ENCODE measurements around the gene PFN3. TPM values are rescaled to one million over a fixed set of nuclear protein-coding genes. Genes with fewer than 3 reads are reported as not detected.

Gene PFN3
- total RNA-seq, 2 experiments from 2014 or later = not detected

DNA sequence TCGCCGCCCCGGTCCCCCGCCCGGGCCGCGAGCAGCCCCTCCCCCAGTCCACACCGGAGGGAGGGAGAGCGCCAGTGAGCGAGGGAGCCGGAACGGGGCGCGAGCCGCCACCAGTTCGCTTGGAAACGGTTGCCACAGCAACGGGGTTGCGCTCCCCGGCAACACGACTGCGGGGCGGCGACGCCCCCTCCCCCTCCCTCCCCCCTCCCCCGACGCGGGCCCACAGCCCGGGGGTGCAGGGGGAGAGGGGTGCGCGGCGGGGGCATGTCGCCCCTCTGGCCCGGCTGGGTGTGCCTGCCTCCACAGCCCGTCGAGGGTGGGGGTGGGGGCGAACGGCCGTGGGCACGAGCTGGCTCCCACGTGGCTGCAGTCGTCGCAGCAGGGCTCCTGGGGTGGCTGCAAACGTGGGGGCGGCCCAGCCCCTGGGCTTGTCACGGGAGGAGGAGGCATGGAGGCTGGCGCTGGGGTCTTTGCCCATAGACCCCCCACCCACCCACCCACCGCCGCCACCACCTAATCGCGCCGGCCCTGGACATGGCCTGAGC lies 46.7 kb upstream of the PFN3 start:
- Histone ChIP-seq H3K36me3 (ENCODE audit: insufficient read depth, low read length) (peaks cover 10% of the 10 kb centered on the region; the same call in 1 of the 2 replicates), H4K20me1 (ENCODE audit: insufficient read depth, low read length) (0 out of 2 replicates have a peak, but pooled peaks cover 9% of the 10 kb centered on the region), H3K4me2 (ENCODE audit: low read length) (peak overlapping the region; percentile 75), H3K9me3 (ENCODE audit: low read length) (no peaks in the 10 kb centered on the region), H3K9me2 (ENCODE audit: insufficient read depth, low read length) (no peaks in the 10 kb centered on the region), H3K4me3 (ENCODE audit: low read depth, low read length, poor library complexity, severe bottlenecking) (peak overlapping the region; percentile 72), H3K27ac (ENCODE audit: low read depth, low read length, poor library complexity, severe bottlenecking) (no peak overlapping the region), H3K79me2 (ENCODE audit: insufficient read depth, low read depth, low read length) (no peaks in the 10 kb centered on the region), H2AFZ (ENCODE audit: low read length) (no peak overlapping the region), H3K4me1 (ENCODE audit: insufficient read depth, low read length, poor library complexity, severe bottlenecking) (peaks cover 47% of the 10 kb centered on the region)
- CTCF ChIA-PET (ENCODE audit: unreplicated experiment) = interaction anchor here (0.6 kb wide), 2 partner anchors 39 to 58 kb away, joined by 3 read pairs; no protein-coding TSS in a partner anchor
- DNase-seq (ENCODE audit: low spot score) = peak; percentile 65
- BruUV-seq (replicated peaks) = no TSS peak
- intact Hi-C loops (cut with micrococcal nuclease; ENCODE audit: unreplicated experiment) = no loop called here
- POLR2A ChIA-PET = interaction anchor here (1.0 to 1.3 kb wide), 2 partner anchors 20 to 43 kb away, joined by 3 to 5 read pairs; no protein-coding TSS in a partner anchor
- TF ChIP-seq, protein P1, sequence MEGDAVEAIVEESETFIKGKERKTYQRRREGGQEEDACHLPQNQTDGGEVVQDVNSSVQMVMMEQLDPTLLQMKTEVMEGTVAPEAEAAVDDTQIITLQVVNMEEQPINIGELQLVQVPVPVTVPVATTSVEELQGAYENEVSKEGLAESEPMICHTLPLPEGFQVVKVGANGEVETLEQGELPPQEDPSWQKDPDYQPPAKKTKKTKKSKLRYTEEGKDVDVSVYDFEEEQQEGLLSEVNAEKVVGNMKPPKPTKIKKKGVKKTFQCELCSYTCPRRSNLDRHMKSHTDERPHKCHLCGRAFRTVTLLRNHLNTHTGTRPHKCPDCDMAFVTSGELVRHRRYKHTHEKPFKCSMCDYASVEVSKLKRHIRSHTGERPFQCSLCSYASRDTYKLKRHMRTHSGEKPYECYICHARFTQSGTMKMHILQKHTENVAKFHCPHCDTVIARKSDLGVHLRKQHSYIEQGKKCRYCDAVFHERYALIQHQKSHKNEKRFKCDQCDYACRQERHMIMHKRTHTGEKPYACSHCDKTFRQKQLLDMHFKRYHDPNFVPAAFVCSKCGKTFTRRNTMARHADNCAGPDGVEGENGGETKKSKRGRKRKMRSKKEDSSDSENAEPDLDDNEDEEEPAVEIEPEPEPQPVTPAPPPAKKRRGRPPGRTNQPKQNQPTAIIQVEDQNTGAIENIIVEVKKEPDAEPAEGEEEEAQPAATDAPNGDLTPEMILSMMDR (conservative IDR thresholded peaks at IDR 0.05; ENCODE audit: low read length) = no peak
- TF ChIP-seq EZH2phosphoT487 (IDR thresholded peaks at IDR 0.05; ENCODE audit: borderline replicate concordance, low read depth, low read length) = no peak

DNA sequence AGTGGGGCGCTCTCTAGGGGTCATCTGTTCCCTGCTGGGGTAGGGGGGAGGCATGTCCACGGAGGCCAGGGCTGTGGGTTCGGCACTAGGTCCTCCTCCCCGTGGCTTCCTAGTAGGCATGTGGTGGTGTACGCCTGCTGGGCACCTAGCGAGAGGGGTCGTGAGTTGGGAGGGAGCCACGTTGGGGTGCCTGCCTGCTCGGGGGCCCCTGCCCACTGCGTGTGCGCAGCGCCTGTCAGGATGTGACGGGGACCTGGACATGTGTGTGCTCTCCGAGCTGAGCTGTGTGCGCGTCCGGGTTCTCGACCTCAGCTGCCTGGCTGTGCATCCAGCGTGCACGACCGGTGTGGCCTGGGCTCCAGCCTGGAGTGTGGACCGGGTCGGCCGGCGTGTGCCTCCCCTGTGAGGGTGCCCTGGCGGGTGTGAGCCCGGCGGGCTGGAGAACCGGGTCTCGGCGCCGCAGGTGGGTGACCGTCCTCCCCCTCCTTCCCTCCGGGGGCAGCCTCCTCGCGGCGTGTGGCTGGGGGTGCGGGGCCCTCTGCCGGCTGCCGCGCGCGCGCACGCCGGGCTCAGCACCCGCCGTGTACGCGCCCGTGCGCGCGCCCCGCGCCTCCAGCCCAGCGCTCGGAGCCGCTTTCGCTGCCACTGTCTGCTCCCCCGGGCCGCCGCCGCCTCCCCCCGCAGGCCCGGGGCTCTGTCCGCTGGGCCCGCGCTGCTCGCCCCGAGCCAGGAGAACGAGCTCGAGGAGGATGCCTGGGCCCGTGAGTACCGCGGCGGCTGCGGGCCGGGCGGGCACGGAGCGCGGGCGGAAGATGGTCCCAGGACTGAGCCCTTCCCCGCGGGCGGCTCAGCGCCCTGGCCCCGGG lies 46.0 kb upstream of the PFN3 start, which contains the start of gene PRR7:
PRR7 (plus strand) TSS at position 615 of the 866 bp plus-strand sequence. CDS start 8,254 bp downstream, outside the sequence.
- Histone ChIP-seq H3K27ac (ENCODE audit: low read depth, low read length, poor library complexity, severe bottlenecking) (no peak within 1 kb of the TSS), H3K4me3 (ENCODE audit: low read depth, low read length, poor library complexity, severe bottlenecking) (peak within 1 kb of the TSS; percentile 72), H4K20me1 (ENCODE audit: insufficient read depth, low read length) (0 out of 2 replicates have a peak, but pooled peaks cover 9% of the 10 kb centered on the region), H3K9me2 (ENCODE audit: insufficient read depth, low read length) (no peaks in the 10 kb centered on the region), H3K4me1 (ENCODE audit: insufficient read depth, low read length, poor library complexity, severe bottlenecking) (peaks cover 47% of the 10 kb centered on the region), H2AFZ (ENCODE audit: low read length) (peak within 1 kb of the TSS; percentile 7; the same call in 1 of the 2 replicates), H3K79me2 (ENCODE audit: insufficient read depth, low read depth, low read length) (no peaks in the 10 kb centered on the region), H3K36me3 (ENCODE audit: insufficient read depth, low read length) (peaks cover 17% of the 10 kb centered on the region), H3K4me2 (ENCODE audit: low read length) (peak within 1 kb of the TSS; percentile 75), H3K9me3 (ENCODE audit: low read length) (no peaks in the 10 kb centered on the region)
- ChIA-PET CTCF (ENCODE audit: unreplicated experiment) (interaction anchor here (0.6 to 0.9 kb wide), 5 partner anchors 8 to 57 kb away, joined by 3 read pairs; no protein-coding TSS in a partner anchor), POLR2A (interaction anchor here (0.6 to 1.8 kb wide), 6 partner anchors 11 to 147 kb away, joined by 3 to 10 read pairs (median 4); partner anchors contain the start of gene GRK6)
- DNase-seq (ENCODE audit: low spot score) = peak; percentile 87
- TF ChIP-seq, protein P1 (conservative IDR thresholded peaks at IDR 0.05; ENCODE audit: low read length) = no peak; the same call in 1 of the 2 replicates
- TF ChIP-seq EZH2phosphoT487 (IDR thresholded peaks at IDR 0.05; ENCODE audit: borderline replicate concordance, low read depth, low read length) = no peak
- intact Hi-C loops (cut with micrococcal nuclease; ENCODE audit: unreplicated experiment) = loop anchor here (1.0 kb wide), 2 partner anchors 42 to 56 kb away; no protein-coding TSS in a partner anchor
- BruUV-seq (replicated peaks) = no TSS peak
